ENCODE data around the gene KRT33B.

KRT33B gene

DNA sequence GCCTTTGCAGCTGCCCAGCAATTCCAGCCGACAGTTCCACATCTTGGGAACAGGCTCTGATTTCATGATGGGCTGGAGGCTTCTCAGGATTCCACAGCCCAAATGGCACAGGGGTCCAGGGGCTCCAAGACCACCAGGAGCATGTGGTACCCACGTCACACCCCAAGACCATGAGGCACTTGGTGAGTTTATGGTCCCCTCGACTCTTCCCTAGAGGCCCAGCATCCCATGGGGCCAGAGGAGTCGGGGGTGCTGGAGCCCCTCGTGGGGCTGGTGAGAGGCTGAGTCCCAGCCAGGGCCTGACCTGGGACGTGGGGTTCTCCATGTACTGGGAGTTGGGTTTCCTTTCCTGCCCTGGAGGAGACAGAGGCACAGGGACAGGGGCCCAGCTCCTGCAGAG, 44.0 kb downstream of the KRT33B start:
- no peak for DNase-seq (ENCODE audit: low read depth in 3 of 3)

DNA sequence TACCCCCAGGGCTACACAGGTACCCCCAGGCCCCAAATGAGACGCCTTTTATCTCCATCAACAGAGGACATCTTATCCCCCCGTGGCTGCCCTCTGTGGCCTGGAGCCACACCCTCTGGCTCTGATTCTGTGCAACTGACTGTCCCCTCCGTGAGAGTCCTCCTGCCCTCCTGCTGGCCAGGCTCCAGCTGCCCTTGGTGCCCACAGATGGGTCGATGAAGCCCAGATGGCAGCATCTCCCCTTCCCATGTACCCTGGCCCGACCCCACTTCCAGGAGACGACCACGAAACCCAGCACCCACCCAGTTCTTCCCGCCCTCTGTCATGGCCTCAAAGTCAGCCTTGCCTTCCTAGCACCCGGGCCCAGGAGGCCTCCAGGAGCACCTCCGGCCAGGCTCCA, 44.5 kb downstream of the KRT33B start:
- DNase-seq (ENCODE audit: low read depth in 3 of 3), result no peak

DNA sequence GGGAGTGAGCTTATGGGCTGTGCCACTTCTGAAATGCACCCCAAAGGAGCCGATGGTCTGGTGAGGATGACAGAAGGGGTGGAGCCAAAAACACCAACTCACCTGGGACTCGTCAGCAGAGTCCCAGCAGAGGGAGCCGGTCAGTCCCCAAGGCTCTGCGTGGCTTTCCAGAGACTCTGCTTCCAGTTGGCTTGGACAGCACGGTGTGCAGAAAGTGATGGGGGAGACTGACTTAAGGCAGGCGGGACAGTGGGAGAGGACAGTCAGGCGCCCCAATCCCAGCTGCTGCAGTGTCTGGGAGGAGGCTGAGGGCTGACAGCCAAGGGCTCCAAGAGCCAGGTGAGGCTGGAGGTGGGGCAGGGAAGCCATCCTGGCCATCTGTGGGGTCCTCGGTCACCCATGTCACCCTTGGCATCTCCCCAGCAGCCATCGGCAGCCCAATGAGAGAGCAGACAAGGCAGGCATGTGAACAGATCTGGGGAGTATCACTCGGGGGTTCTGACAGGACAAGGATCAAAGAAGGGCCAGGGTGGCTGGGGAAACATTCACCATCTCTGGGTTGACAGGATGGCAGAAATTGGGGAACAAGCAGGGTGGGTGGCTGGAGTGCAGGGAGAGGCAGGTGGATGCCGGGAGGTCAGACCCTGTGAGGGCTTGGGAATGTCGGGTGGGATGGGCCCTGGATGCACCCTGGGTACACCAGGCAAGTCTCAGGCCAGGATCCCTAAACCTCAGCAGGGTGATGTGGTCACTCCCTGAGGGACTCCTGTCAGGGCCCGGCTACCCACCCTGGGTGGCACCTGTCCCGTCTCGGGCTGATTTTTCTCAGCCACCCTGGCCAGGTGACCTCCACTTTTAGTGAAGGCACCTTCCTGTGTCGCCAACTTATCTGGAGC, 45.2 kb downstream of the KRT33B start:
- DNase-seq (ENCODE audit: low read depth in 3 of 3), result no peak

DNA sequence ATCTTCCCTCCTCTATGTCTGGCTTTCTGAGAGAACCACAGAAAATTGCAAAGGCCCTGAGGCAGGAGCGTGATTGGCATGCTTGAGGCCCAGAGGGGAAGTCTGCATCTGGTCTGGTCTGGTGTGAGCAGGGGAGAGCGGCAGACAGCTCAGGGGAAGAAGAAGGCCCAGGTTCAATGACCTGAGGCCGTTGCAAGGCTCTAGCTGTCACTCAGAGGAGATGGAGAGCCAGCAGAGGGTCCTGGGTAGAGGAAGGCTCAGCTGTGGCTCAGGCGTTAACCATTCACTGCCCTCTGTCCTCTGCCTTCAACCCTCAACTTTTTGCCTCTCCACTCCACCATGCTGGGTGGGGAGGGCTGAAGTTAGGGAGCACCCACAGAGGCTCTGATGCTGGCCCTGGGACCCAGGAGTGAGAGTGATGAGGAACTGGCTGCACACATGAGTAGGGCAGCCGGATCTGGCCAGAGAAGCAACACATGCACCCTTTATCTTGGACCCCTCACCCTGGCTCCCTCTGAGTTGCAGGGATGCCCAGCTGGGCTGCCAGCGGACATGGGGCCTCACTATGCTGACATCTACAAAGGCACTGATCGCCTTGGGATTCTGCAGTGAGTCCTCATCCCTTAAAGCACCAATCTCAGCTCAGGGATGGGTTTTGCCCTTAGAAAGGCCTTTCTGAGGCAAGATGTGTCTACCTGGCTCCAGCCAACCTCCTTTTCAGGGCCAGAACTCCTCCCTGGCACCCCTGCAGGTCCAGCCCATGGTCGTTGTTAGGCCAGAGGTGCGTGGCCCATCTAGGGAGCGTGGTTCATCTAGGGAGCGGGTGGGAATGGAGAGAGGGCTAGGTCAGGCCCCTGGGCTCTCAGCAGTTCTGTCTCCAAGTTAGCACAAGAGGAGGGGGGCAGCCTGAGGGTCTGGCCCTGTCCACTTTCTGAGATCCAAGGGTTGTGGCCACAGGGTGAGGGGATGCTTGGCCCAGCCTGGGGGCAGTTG, 46.4 kb downstream of the KRT33B start:
- DNase-seq (ENCODE audit: low read depth in 3 of 3), result no peak

DNA sequence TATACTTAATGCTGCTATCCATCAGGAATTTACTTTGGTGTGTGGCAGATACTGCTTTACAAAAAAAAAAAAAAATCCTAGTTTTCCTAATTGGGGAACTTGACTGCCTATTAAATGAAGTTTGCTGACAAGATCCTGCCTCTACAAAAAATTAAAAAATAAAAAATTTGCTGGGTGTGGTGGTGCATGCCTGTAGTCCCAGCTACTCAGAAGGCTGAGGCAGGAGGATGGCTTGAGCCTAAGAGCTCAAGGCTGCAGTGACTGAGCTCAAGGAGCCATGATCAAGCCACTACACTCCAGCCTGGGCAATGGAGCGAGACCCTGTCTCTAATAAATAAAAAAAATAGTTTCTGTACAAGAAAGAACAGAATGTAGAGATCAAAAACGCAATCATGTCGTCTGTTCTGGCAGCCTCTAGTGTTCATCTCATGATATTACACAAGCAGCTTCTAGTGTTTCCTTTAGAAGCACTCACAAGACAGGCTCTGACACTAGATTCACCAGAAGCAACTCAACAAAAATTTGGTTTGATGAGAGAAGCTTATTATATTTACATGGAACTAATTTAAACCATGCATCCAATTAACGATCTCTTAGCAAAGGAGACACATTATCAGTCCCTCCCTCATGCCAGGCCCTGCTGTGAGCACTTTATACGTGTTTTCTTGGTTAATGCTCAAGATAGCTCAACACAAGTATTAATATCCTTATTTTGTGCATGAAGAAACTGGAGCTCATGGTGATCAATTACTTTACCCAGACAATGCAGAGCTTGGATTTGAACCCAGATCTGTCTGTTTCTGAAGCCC, 47.3 kb downstream of the KRT33B start:
- no peak for DNase-seq (ENCODE audit: low read depth in 3 of 3)

DNA sequence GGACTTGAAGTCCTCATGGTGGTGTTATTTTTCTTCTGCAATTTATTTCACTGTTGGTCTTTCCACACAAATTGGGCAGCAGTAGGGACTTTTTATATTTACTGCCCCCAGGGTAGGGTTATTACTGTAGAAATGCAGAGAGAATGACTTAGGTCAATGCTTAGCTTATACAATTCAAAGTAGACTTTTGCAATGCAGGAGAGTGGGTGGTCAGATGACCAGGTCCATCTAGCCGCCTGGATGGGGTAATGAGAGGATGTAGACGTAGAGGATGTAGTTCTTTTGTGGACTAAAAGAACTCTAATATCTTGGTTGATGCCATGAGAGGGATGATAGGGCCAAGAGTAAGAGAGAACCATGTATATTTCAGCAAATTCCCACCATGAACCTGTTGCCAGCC, 51.4 kb downstream of the KRT33B start:
- no peak for DNase-seq (ENCODE audit: low read depth in 3 of 3)

DNA sequence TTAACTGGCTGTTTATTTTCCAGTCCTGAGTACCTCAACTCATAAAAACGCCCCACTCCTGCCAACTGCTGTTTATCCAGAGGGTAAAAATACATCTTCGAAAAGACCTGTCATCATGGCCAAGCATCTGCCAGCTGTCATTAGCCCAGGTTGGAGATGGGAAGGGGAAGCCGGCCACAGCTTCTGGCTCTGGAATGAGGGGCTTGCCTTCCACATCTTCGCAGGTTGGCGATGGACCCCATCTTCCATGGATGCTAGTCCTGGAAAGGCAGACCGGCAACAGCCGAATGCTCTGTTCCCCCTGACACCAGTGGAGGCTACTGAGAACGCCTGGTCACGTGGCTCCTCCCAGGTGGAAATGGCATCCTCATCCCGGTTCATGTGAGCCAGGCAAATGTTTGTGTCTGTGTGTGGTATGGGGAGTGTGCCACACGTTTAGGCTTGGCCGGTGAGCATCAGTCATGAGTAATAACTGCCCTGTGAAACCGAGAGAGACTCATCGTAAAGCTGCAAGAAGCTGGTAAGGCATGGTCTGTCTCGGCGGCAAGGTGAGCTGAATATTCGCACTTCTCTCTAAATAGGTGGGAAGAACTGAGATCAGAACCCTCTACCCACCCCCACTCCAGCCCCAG, 53.7 kb downstream of the KRT33B start:
- no peak for DNase-seq (ENCODE audit: low read depth in 3 of 3)

DNA sequence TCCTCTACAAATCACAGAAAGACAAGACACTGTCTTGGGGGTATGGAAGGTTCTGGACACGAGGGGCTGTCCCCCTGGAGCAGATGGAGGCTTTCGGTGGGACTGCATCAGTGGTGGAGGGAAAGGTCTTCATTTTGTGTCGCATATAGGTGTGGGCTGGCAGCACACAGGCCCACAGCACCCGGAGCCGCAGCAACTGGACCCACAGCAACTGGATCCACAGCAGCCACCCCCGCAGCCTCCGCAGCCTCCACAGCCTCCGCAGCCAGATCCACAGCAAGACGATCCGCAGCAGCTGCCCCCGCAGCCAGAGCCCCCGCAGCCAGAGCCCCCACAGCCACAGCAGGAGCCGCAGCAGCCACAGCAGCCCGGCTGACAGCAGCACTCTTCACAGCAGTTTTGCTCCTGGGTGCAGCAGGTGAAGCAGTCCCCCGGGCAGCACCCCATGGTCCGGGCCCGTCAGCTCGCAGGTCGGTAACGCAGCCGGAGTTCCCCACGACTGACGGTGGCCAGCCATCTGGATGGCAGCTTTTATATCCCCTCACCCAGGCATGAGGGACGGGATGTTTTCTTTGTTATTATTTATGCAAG, 54.3 kb downstream of the KRT33B start, which contains the start of gene KRTAP17-1:
TSS of gene KRTAP17-1 (minus strand) at position 507 of the 591 bp plus-strand sequence. CDS start at position 447, 60 bp downstream.
- no peak for DNase-seq (ENCODE audit: low read depth in 3 of 3)

Data from stimulated activated CD4-positive, alpha-beta T cell treated with anti-CD3 and anti-CD28 coated beads, TNF-alpha, amount 100 ng/mL, for 24 hours (primary cell).